H1 (cell line): Measurements from ENCODE around the gene MYPOP.

Source experiments
- CEBPB ChIP-seq: IDR thresholded peaks from 2 replicates; pipeline ENCODE4 v1.6.1; 2012; ENCODE audit warnings: low read depth, low read length
- CTCF ChIP-seq, 3 experiments: IDR thresholded peaks; 1 replicate in 2 of 3; 2 replicates in 1 of 3; pipeline versions ENCODE4 v1.5.1 to v1.6.1; 2011; ENCODE audit warnings: low read length in 3 of 3, mild to moderate bottlenecking in 3 of 3, inconsistent platforms in 2 of 3, low read depth in 1 of 3, moderate library complexity in 1 of 3; ENCODE audit not compliant: insufficient read depth in 1 of 3; ENCODE audit errors: control extremely low read depth in 1 of 3
- EZH2 ChIP-seq: fragments of 200-600 bp; sonication (generic); IDR thresholded peaks from 2 replicates; pipeline ENCODE4 v1.7.1; 2012; ENCODE audit warnings: low read depth, mild to moderate bottlenecking, moderate library complexity, low read length, inconsistent platforms; ENCODE audit not compliant: severe bottlenecking
- JUN ChIP-seq: IDR thresholded peaks from 2 replicates; pipeline ENCODE4 v1.6.1; 2011; ENCODE audit warnings: low read depth, mild to moderate bottlenecking, improper control_type of control experiment, low read length
- POLR2A ChIP-seq, 2 experiments: IDR thresholded peaks; 1 replicate in 1 of 2; 2 replicates in 1 of 2; pipeline ENCODE4 v1.6.1; 2011; ENCODE audit warnings: low read depth in 2 of 2, low read length in 2 of 2, mild to moderate bottlenecking in 2 of 2; ENCODE audit errors: control extremely low read depth in 1 of 2
- POLR2AphosphoS5 ChIP-seq: IDR thresholded peaks from 2 replicates; pipeline ENCODE4 v1.6.1; 2011; ENCODE audit warnings: low read depth, low read length
- RNF2 ChIP-seq: fragments of 200-900, 300-1000 bp; sonication (generic); IDR thresholded peaks from 2 replicates; pipeline ENCODE4 v1.7.1; 2016; ENCODE audit warnings: borderline replicate concordance, low read depth, mild to moderate bottlenecking, antibody characterized with exemption, low read length; ENCODE audit not compliant: poor library complexity, severe bottlenecking; ENCODE audit errors: missing control alignments
- YY1 ChIP-seq: IDR thresholded peaks from 2 replicates; pipeline ENCODE4 v1.6.1; 2011; ENCODE audit warnings: low read depth, mild to moderate bottlenecking, low read length

GRCh38 chr19:45947926-45948325 is 45.5 kb upstream of the MYPOP start:
- TF ChIP-seq POLR2A (IDR thresholded peaks at IDR 0.05; ENCODE audit: control extremely low read depth in 1 of 2, low read depth in 2 of 2, low read length in 2 of 2) (no peak), EZH2 (no peak), YY1 (no peak), RNF2 (no peak), POLR2AphosphoS5 (no peak), CEBPB (no peak), CTCF (IDR thresholded peaks at IDR 0.05; ENCODE audit: control extremely low read depth in 1 of 3, insufficient read depth in 1 of 3, low read depth in 1 of 3, low read length in 3 of 3) (no peak), JUN (no peak)
